DMS114 treated with DMSO at 0.1 percent for 48 hours (cell line): ENCODE measurements around the gene RD3L.
"Not testable (repeated sequence)": the region's sequence is repeated elsewhere in the genome, so short reads cannot be mapped to it uniquely, and the experiment has no call there.

Source experiments
- DNase-seq: peaks from one replicate; lab custom pipeline; 2025; ENCODE audit not compliant: unreplicated experiment; lab: John Stamatoyannopoulos, UW

The RD3L gene

DNA sequence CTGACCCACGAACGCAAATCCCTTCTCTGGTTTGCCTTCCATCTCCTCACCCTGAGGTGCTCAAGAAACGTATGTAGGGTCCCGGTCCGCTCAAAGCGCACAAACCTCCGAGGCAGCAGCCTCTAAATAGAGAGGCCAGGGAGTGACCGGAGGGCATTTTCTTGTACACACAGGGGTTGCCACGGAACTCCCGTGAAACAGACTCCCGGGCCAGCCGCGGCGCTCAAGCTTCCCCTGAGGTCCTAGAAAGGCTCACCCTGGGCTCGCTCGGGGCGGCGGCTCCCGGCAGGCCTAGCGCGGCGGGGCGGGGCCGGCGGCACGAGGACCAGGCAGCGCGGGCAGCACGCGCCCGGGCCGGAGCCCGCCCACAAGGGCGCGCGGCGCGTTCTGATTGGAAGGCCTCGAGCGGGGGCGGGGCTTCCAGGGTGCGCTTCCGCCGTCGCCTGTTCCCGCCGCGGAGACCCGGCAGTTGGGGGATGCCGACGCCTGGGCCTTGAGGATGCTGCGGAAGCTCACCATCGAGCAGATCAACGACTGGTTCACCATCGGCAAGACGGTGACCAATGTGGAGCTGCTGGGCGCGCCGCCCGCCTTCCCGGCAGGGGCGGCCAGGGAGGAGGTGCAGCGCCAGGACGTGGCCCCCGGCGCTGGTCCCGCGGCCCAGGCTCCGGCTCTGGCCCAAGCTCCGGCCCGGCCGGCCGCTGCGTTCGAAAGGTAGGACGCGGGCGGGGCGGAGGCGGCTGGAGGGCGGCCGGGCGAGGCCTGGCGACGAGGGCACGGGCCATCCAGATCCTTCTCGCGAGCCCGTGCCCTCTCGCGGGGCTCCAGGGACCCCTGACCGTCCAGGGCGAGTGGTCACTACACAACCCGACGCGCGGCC is 14.1 kb downstream of the RD3L start, which contains the start of gene TDRD9:
Gene TDRD9, plus strand, starts transcription at position 446 of the 880 bp plus-strand sequence. Its CDS starts 54 bp downstream, at position 500.
- DNase-seq: no peak

DNA sequence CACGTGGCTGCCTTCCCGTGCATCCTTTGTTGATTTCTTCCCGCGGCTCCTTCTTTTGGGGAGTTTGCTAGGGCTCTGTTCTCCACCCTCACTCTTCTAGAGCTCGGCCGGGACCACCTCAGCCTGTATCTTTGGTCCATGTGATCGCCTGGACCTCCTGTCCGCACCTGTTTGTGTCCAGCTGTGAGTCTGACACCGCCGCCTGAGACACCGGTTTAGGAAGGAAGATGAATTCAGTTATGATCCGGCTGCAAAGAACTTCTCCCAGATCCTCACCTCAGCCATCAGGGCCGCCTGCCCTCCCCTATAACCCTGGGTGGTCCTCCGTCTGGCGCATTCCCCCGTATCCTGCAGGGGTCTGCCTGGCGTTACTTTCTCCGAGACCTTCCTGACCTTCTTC is 14.8 kb downstream of the RD3L start:
- DNase-seq: no peak

- no peak for DNase-seq
Measured at GRCh38 chr14:103925316-103925715, 17.0 kb downstream of the RD3L start.

DNA sequence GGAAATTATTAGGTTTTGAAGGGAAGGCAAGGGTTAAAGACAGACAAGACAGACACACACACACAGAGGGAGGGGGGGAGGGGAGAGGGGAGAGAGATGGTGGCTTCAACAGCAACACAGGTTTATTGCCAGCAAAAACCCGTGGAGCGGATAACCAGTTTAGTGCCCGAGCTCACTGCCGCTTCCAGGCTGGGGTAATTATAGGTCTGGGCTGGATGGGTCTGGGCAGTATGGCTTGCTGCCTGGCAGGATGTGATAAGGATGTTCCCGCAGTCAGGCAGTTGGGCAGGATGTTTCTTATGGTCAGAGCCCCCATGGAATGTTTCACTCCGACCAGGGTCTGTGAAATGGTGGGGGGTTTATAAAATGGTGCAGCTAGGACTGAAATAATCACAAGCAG is 18.5 kb downstream of the RD3L start:
- DNase-seq: no peak

DNA sequence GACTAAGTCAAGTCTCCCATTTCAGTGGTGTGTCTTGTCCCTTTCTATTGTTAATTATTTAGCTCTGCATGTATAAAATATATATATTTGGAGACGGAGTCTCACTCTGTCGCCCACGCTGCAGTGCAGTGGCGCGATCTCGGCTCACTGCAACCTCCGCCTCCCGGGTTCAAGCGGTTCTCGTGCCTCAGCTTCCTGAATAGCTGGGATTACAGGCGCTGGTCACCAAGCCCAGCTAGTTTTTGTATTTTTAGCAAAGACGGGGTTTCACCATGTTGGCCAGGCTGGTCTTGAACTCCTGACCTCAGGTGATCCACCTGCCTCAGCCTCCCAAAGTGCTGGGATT is 20.5 kb downstream of the RD3L start:
- not testable (repeated sequence) for DNase-seq

DNA sequence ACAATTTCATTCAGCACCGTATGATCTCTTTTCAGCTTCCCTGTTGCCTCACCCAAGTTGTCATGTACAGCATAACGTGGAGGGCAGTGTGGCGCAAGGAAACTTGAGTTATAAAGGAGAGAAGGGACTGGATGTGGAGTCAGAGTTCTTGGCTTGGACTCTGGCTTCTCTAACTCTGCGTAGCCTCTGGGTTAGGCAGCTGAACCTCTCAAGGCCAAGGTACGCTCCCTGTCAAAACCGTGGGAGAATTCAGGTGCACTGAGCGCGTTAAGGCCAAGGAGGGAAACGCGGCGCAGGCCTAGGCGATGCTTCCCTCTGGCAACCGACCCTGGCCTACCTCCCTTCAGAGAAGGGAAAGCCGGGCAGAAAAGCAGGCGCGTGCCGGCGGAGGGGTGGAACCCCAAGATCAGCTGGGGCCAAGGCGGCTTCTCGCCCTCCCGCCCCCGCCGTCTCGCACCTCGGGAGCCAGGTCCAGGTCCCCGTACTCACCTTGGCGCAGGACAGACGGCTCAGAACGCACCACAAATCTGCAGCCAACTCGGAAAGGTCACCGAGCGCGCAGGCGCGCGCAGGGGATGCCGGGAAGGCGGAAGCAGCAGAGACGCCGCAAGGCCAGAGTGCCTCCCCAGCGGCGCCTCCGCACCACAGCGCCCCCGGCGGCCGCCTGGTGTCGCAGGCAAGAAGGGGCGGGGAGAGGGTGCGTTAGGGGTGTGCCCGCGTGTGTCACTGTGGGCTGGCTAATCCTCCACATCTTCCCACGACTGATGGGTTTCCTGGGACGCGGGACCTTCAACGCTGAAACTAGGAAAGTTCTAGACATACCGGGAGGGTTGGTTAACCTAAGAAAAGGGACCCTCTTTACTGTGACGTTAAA is 21.1 kb downstream of the RD3L start:
- peak; percentile 84 for DNase-seq

DNA sequence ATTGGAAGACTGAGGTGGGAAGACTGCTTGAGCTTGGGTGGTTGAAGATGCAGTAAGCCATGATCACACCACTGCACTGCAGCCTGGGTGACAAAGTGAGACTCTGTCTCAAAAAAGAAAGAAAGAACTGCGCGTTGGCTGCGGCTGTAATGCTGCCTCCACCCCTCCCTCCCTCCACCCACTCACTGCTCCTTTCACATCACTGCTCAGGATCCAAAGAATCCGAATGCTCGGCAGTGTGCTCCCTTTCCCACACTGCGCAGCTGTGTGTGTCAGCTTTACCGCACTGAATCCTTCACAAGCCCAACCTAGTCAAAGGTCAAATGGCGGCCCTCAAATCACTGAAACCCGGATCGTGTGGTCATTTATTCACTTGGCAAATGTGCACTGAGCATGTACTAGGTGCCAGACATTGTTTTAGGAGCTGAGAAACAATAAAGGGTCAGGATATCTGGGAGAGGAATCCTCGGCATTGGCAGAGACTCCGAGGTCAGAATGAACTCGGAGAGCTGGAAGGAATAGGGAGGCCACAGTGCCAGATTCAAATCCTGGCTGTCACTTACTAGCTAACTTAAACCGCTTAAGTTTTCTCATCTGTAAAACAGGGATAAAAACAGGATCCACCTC is 25.6 kb downstream of the RD3L start:
- DNase-seq: no peak

DNA sequence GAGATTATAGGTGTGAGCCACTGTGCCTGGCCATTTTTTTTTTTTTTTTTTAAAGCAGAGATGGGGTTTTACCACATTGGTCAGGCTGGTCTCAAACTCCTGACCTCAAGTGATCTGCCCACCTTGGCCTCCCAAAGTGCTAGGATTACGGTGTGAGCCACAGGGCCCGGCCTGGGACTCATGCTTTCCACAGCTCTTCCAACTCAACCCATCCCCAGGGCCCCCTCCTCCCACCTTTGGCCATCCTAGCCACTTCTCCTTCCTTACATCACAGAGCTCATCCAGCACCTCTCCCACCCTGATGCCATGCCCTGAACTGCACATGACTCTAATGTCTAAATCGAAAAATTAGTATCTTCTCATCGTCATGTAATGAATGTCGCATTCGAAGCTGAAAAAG is 26.7 kb downstream of the RD3L start:
- no peak for DNase-seq

DNA sequence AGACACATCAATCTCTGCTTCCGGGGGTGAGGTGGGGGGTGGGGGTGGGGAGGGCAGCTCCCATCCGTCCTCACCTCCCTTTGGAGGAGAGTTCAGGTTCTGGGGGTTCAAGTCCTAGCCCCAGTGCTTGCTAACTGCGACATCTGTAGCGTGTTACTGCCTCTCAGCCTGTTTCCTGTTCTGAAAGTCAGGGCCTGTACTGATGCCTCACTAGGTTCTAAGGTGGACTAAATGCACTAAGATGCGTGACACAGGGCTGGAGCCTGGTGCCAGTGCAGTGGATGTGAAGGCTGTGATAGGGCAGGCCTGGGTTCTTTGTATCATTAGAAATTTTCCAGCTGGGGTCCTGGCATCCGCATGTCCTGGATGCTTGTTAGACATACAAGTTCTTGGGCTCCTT is 31.3 kb downstream of the RD3L start:
- no peak for DNase-seq

DNA sequence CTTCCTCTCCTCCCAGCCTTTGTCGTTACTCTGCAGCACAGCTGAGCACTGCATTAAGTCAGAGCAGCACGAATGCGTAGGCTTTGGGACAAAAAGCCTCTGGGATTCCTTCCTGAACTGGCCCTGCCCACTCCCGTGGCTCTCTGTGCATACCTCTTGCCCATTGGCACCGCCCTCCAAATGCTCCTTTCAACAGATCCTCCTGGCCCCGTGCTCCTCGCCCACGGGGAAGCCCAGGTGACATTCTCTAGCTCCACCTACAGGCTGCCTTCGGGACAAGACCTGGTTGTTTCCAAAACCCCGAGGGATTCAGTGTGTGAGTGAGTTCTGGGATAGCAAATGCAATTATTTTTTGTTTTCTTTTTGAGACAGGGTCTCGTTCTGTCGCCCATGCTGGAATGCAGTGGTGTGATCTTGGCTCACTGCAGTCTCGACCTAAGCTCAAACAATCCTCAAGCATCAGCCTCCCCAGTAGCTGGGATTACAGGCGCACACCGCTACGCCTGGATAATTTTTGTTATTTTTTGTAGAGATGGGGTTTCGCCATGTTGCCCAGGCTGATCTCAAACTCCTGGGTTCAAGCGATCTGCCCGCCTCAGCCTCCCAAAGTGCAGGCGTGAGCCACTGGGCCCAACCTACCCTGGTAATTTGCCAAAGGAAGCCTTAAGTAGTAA is 31.9 kb downstream of the RD3L start:
- DNase-seq: peak; percentile 20

DNA sequence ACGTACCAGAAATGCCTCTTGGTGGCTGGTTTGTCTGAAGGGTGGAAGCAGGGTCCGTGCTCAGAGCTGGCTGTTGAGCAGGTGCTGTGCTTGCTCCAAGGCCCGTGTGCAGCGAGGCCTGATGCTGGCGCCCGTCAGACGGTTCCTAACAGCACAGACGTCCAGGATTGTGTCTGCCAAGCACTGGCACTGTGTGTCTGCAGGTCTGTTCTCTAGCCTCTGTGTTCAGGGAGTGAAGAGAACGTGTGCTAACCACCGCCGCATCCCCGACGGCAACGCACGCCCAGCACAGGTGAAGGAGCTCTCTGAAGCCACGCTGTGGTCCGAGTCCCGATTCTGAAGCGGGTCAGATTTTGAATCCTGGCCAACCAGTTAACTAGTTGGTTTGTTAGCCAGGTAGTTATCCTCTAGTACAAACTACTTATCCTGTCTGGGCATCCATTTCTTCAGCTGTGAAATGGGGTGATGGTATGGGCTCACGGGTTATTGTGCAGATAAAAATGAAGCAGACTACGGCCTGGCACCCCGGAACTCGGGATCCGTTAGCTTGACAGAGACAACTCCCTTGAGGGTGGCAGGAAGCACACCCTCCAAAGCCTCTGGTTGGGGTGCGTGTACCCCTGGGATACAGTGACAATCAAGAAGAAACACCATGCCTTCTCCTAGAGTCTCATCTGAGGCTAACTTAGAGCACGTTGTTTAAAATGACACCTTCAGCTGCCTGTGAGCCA is 32.6 kb downstream of the RD3L start:
- DNase-seq: no peak

- DNase-seq: no peak
Measured at GRCh38 chr14:103908580-103908979, 33.7 kb downstream of the RD3L start.

- DNase-seq: no peak
Measured at GRCh38 chr14:103905842-103906456, 36.4 kb downstream of the RD3L start.

- no peak for DNase-seq
Measured at GRCh38 chr14:103904493-103905107, 37.7 kb downstream of the RD3L start.

- DNase-seq: no peak
Measured at GRCh38 chr14:103899833-103900232, 42.5 kb downstream of the RD3L start.

GRCh38 chr14:103899316-103899715 is 43.0 kb downstream of the RD3L start:
- no peak for DNase-seq

GRCh38 chr14:103898711-103899110 is 43.6 kb downstream of the RD3L start:
- DNase-seq: no peak

GRCh38 chr14:103898204-103898603 is 44.1 kb downstream of the RD3L start:
- DNase-seq: no peak
